Measurements from ENCODE around the gene RNF207.

RNF207 gene

GRCh38 chr1:6234502-6235295 is 28.8 kb downstream of the RNF207 start:
- peak overlapping the region; percentile 73 for H3K4me3 ChIP-seq (ENCODE audit: low read length)
- peak; percentile 36 for DNase-seq (ENCODE audit: low read depth)
- no peak for TF ChIP-seq CTCF (IDR thresholded peaks at IDR 0.05; ENCODE audit: insufficient read depth, low read depth, low read length, missing control alignments)

GRCh38 chr1:6235296-6235677 is 29.4 kb downstream of the RNF207 start:
- H3K4me3 ChIP-seq (ENCODE audit: low read length), result peak overlapping the region; percentile 73
- DNase-seq (ENCODE audit: low read depth), result no peak

GRCh38 chr1:6237093-6237492 is 31.2 kb downstream of the RNF207 start:
- no peak for TF ChIP-seq CTCF (IDR thresholded peaks at IDR 0.05; ENCODE audit: insufficient read depth, low read depth, low read length, missing control alignments)
- H3K4me3 ChIP-seq (ENCODE audit: low read length), result no peak overlapping the region
- no peak for DNase-seq (ENCODE audit: low read depth)

More at GRCh38 chr1:6235296-6235677, 29.4 kb downstream of the RNF207 start:
- TF ChIP-seq CTCF (IDR thresholded peaks at IDR 0.05; ENCODE audit: insufficient read depth, low read depth, low read length, missing control alignments), result no peak

- no peak overlapping the region for H3K4me3 ChIP-seq (ENCODE audit: low read length)
- DNase-seq (ENCODE audit: low read depth), result no peak
- no peak for TF ChIP-seq CTCF (IDR thresholded peaks at IDR 0.05; ENCODE audit: insufficient read depth, low read depth, low read length, missing control alignments)
Observed at GRCh38 chr1:6239213-6239752, 33.4 kb downstream of the RNF207 start.

- no peak overlapping the region for H3K4me3 ChIP-seq (ENCODE audit: low read length)
- peak; percentile 65 for DNase-seq (ENCODE audit: low read depth)
- TF ChIP-seq CTCF (IDR thresholded peaks at IDR 0.05; ENCODE audit: insufficient read depth, low read depth, low read length, missing control alignments), result no peak
Observed at GRCh38 chr1:6239950-6240768, 34.2 kb downstream of the RNF207 start.

- DNase-seq (ENCODE audit: low read depth), result no peak
- no peak overlapping the region for H3K4me3 ChIP-seq (ENCODE audit: low read length)
- no peak for TF ChIP-seq CTCF (IDR thresholded peaks at IDR 0.05; ENCODE audit: insufficient read depth, low read depth, low read length, missing control alignments)
Observed at GRCh38 chr1:6241107-6241886, 35.4 kb downstream of the RNF207 start.
